ENCODE results near the gene SELENOO. TPM values are rescaled to one million over a fixed set of nuclear protein-coding genes. Genes with fewer than 3 reads are reported as not detected.

The SELENOO gene
- total RNA-seq, 1 experiment from 2014 or later = 41.3 TPM

GRCh38 chr22:50190941-50191741 lies 9.7 kb upstream of the SELENOO start:
- no peak for DNase-seq (ENCODE audit: low spot score)
- H3K4me3 ChIP-seq (ENCODE audit: low read depth, low read length, poor library complexity, severe bottlenecking) = peak overlapping the region; percentile 26
- H3K36me3 ChIP-seq (ENCODE audit: insufficient read depth, low read length, poor library complexity, severe bottlenecking) = peaks cover 34% of the 10 kb centered on the region
- ChIA-PET POLR2A (ENCODE audit: low non-redundant PET) (no interaction called here), CTCF (no interaction called here)
- no peak for TF ChIP-seq EZH2 (IDR thresholded peaks at IDR 0.05; ENCODE audit: borderline replicate concordance, low read depth, low read length, poor library complexity, severe bottlenecking)
- no TSS peak for BruUV-seq (replicated peaks)
- H3K4me1 ChIP-seq (ENCODE audit: insufficient read depth, low read length, poor library complexity, severe bottlenecking) = no peaks in the 10 kb centered on the region
- H3K27me3 ChIP-seq (replicated peaks; ENCODE audit: insufficient read depth, low read depth, low read length, poor library complexity) = no peaks in the 10 kb centered on the region
- intact Hi-C loops (cut with micrococcal nuclease; ENCODE audit: unreplicated experiment) = no loop called here
- no peaks in the 10 kb centered on the region for H3K9me3 ChIP-seq (ENCODE audit: low read depth, low read length, poor library complexity, severe bottlenecking)
- H3K27ac ChIP-seq (ENCODE audit: low read depth, low read length, poor library complexity, severe bottlenecking) = peak overlapping the region; percentile 54

- DNase-seq (ENCODE audit: low spot score) = no peak
- H3K27ac ChIP-seq (ENCODE audit: low read depth, low read length, poor library complexity, severe bottlenecking) = peak overlapping the region; percentile 30
- H3K9me3 ChIP-seq (ENCODE audit: low read depth, low read length, poor library complexity, severe bottlenecking) = no peaks in the 10 kb centered on the region
- intact Hi-C loops (cut with micrococcal nuclease; ENCODE audit: unreplicated experiment) = no loop called here
- no peaks in the 10 kb centered on the region for H3K4me1 ChIP-seq (ENCODE audit: insufficient read depth, low read length, poor library complexity, severe bottlenecking)
- no peak overlapping the region for H3K4me3 ChIP-seq (ENCODE audit: low read depth, low read length, poor library complexity, severe bottlenecking)
- ChIA-PET POLR2A (ENCODE audit: low non-redundant PET) (no interaction called here), CTCF (no interaction called here)
- peaks cover 36% of the 10 kb centered on the region for H3K36me3 ChIP-seq (ENCODE audit: insufficient read depth, low read length, poor library complexity, severe bottlenecking)
- no peaks in the 10 kb centered on the region for H3K27me3 ChIP-seq (replicated peaks; ENCODE audit: insufficient read depth, low read depth, low read length, poor library complexity)
- BruUV-seq (replicated peaks) = no TSS peak
- TF ChIP-seq EZH2 (IDR thresholded peaks at IDR 0.05; ENCODE audit: borderline replicate concordance, low read depth, low read length, poor library complexity, severe bottlenecking) = no peak
- no peak for TF ChIP-seq CTCF (conservative IDR thresholded peaks at IDR 0.05; ENCODE audit: low read depth, low read length)
Observed at GRCh38 chr22:50192436-50193204, 8.2 kb upstream of the SELENOO start.

- DNase-seq (ENCODE audit: low spot score) = no peak
- no peaks in the 10 kb centered on the region for H3K9me3 ChIP-seq (ENCODE audit: low read depth, low read length, poor library complexity, severe bottlenecking)
- ChIA-PET POLR2A (ENCODE audit: low non-redundant PET) (interaction anchor here (0.6 kb wide), 1 partner anchor 14 kb away, joined by 9 read pairs; no protein-coding TSS in a partner anchor), CTCF (no interaction called here)
- H3K27me3 ChIP-seq (replicated peaks; ENCODE audit: insufficient read depth, low read depth, low read length, poor library complexity) = no peaks in the 10 kb centered on the region
- BruUV-seq (replicated peaks) = no TSS peak
- H3K36me3 ChIP-seq (ENCODE audit: insufficient read depth, low read length, poor library complexity, severe bottlenecking) = peaks cover 45% of the 10 kb centered on the region
- no peak for TF ChIP-seq CTCF (conservative IDR thresholded peaks at IDR 0.05; ENCODE audit: low read depth, low read length)
- intact Hi-C loops (cut with micrococcal nuclease; ENCODE audit: unreplicated experiment) = no loop called here
- H3K4me3 ChIP-seq (ENCODE audit: low read depth, low read length, poor library complexity, severe bottlenecking) = no peak overlapping the region
- no peak overlapping the region for H3K27ac ChIP-seq (ENCODE audit: low read depth, low read length, poor library complexity, severe bottlenecking)
- H3K4me1 ChIP-seq (ENCODE audit: insufficient read depth, low read length, poor library complexity, severe bottlenecking) = no peaks in the 10 kb centered on the region
Observed at GRCh38 chr22:50193621-50194020, 7.2 kb upstream of the SELENOO start.

Data from A673 (cell line).